HAP-1 (cell line): ENCODE results near the gene GABRP.

Experiments used
- DNase-seq, 2 experiments: peaks; one replicate each; pipeline ENCODE4 v3.0.0-alpha.2; 2016 to 2020; ENCODE audit warnings: low spot score in 2 of 2
- H3K27me3 ChIP-seq: fragments of 250-450 bp; sonication (Bioruptor Pico); 2 replicates; pipeline ENCODE4 v1.5.1; 2020; ENCODE audit warnings: low read depth, mild to moderate bottlenecking, moderate library complexity
- H3K36me3 ChIP-seq: fragments of 250-450 bp; sonication (Bioruptor Pico); replicated peaks from 2 replicates; pipeline ENCODE4 v1.5.1; 2020; ENCODE audit warnings: mild to moderate bottlenecking
- H3K4me1 ChIP-seq: fragments of 250-450 bp; sonication (Bioruptor Pico); 2 replicates; pipeline ENCODE4 v1.5.1; 2020; ENCODE audit warnings: mild to moderate bottlenecking
- H3K4me3 ChIP-seq: fragments of 250-450 bp; sonication (Bioruptor Pico); 2 replicates; pipeline ENCODE4 v1.5.1; 2020; ENCODE audit warnings: mild to moderate bottlenecking, moderate library complexity
- H3K9me3 ChIP-seq: fragments of 250-450 bp; sonication (Bioruptor Pico); 2 replicates; pipeline ENCODE4 v1.5.1; 2020; ENCODE audit warnings: mild to moderate bottlenecking, moderate library complexity
- in situ Hi-C: fragments of 300-500 bp; cut with MboI; formaldehyde crosslinking; loops from 3 replicates; pipeline ENCODE4 v1.14.3; 2020; ENCODE audit warnings: low sequenced_read_pairs, inconsistent platforms, mixed read lengths

Gene GABRP, protein sequence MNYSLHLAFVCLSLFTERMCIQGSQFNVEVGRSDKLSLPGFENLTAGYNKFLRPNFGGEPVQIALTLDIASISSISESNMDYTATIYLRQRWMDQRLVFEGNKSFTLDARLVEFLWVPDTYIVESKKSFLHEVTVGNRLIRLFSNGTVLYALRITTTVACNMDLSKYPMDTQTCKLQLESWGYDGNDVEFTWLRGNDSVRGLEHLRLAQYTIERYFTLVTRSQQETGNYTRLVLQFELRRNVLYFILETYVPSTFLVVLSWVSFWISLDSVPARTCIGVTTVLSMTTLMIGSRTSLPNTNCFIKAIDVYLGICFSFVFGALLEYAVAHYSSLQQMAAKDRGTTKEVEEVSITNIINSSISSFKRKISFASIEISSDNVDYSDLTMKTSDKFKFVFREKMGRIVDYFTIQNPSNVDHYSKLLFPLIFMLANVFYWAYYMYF

GRCh38 chr5:170783498-170784247 is at the start of gene GABRP:
GABRP (plus strand) TSS chr5:170783725; CDS start chr5:170788616, 4,891 bp downstream.
- Histone ChIP-seq H3K4me1 (no peaks in the 10 kb centered on the region), H3K36me3 (no peaks in the 10 kb centered on the region), H3K27me3 (no peaks in the 10 kb centered on the region), H3K4me3 (no peak within 1 kb of the TSS), H3K9me3 (no peaks in the 10 kb centered on the region)
- no peak for DNase-seq
- in situ Hi-C loops: no loop called here

DNA sequence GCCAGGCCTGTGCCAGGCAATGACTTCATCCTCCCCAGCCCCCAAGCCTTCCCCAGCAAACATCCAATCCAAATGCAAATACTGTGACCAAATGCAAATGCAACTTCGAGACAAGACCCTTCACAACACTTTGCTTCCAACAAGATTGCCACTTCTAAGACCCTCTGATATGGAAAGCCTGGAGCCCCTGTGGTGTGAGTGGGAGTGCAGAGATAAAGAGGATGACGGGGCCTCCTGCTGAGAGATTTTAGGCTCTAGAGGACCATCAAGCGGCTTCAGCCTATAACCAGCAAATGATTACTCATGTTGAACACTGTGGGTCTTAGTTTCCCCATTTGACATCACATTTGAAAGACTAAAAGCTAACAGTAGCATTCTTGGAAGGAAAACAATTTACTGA is 46.6 kb upstream of the GABRP start:
- Histone ChIP-seq H3K27me3 (no peaks in the 10 kb centered on the region), H3K9me3 (no peaks in the 10 kb centered on the region), H3K4me3 (no peak overlapping the region), H3K36me3 (no peaks in the 10 kb centered on the region), H3K4me1 (no peaks in the 10 kb centered on the region)
- in situ Hi-C loops: no loop called here
- DNase-seq: no peak

DNA sequence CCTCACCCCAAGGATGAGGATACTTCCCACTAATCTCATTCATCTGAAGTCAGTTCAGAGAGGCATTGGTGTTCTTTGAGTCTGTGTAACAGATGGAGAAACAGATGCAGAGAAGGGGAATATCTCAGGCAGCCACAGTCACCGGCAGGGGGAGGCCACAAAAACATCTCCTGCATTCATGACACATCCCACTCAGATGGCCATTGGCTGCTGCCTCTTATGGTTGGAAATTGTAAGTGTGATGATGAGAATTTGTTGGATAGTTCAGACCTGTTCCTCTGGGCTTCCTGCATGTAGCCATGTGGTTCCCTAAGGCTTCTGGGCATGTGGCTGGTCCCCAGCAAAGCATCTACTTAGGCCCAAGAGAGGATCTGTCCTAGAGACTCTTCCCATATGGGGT is 45.9 kb upstream of the GABRP start:
- no peak overlapping the region for H3K4me3 ChIP-seq
- no peaks in the 10 kb centered on the region for H3K4me1 ChIP-seq
- no peaks in the 10 kb centered on the region for H3K36me3 ChIP-seq
- H3K9me3 ChIP-seq: no peaks in the 10 kb centered on the region
- no peaks in the 10 kb centered on the region for H3K27me3 ChIP-seq
- in situ Hi-C loops: no loop called here
- no peak for DNase-seq

DNA sequence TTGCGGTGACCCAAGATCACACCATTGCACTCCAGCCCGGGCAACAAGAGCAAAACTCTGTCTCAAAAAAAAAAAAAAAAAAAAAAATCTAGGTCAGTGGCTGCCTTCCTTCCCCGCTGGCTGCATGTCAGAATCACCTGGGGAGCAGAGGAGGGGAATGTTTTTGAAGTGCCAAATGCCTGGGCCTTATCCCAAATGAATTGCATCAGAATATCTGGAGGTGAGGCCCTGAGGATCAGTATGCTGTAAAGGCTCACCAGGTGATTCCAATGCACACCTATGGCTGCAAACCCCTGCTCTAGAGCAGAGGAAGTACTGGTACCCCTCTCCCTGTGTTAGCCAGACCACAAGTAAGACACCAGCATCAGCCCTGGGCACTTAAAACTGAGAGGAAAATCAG is 44.7 kb upstream of the GABRP start:
- in situ Hi-C loops: no loop called here
- H3K4me3 ChIP-seq: no peak overlapping the region
- H3K36me3 ChIP-seq: no peaks in the 10 kb centered on the region
- no peaks in the 10 kb centered on the region for H3K4me1 ChIP-seq
- no peaks in the 10 kb centered on the region for H3K9me3 ChIP-seq
- no peak for DNase-seq
- no peaks in the 10 kb centered on the region; the same call in 1 of the 2 replicates for H3K27me3 ChIP-seq

GRCh38 chr5:170739446-170739845 is 44.1 kb upstream of the GABRP start:
- H3K9me3 ChIP-seq: no peaks in the 10 kb centered on the region
- no peaks in the 10 kb centered on the region for H3K36me3 ChIP-seq
- peaks cover 4% of the 10 kb centered on the region for H3K27me3 ChIP-seq
- H3K4me1 ChIP-seq: peaks cover 3% of the 10 kb centered on the region; the same call in 1 of the 2 replicates
- no peak for DNase-seq
- in situ Hi-C loops: no loop called here
- H3K4me3 ChIP-seq: no peak overlapping the region

- no peak for DNase-seq
- in situ Hi-C loops: loop anchor here (10.0 kb wide), 1 partner anchor 594 kb away; no protein-coding TSS in a partner anchor
- H3K9me3 ChIP-seq: no peaks in the 10 kb centered on the region
- peaks cover 3% of the 10 kb centered on the region; the same call in 1 of the 2 replicates for H3K4me1 ChIP-seq
- no peaks in the 10 kb centered on the region for H3K36me3 ChIP-seq
- H3K4me3 ChIP-seq: no peak overlapping the region
- H3K27me3 ChIP-seq: peaks cover 5% of the 10 kb centered on the region
Observed at GRCh38 chr5:170740551-170741205, 42.8 kb upstream of the GABRP start.

- in situ Hi-C loops: loop anchor here (10.0 kb wide), 1 partner anchor 593 kb away; no protein-coding TSS in a partner anchor
- H3K27me3 ChIP-seq: peaks cover 5% of the 10 kb centered on the region
- DNase-seq: no peak
Observed at GRCh38 chr5:170741801-170742200, 41.7 kb upstream of the GABRP start.

DNA sequence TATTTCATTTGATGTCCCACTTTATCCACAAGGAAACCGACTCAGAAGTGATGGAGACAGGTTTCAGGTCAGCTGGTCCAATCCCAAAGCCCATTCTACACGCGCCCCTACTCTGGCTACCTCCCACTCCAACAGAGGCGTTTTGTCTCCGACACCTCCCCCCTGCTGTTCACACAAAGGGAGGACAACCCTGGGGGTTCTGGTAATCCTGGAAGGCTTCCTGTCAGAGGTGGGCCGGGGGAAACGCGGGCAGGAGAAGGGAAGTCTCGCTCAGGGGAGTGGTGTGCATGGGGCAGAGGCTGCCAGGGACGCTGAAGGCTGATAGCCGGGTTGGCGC is 39.7 kb upstream of the GABRP start:
- H3K36me3 ChIP-seq: no peaks in the 10 kb centered on the region
- in situ Hi-C loops: loop anchor here (10.0 kb wide), 1 partner anchor 591 kb away; no protein-coding TSS in a partner anchor
- peaks cover 3% of the 10 kb centered on the region; the same call in 1 of the 2 replicates for H3K4me1 ChIP-seq
- H3K27me3 ChIP-seq: peaks cover 5% of the 10 kb centered on the region
- no peak for DNase-seq
- H3K4me3 ChIP-seq: no peak overlapping the region
- H3K9me3 ChIP-seq: no peaks in the 10 kb centered on the region

More at GRCh38 chr5:170741801-170742200, 41.7 kb upstream of the GABRP start:
- no peaks in the 10 kb centered on the region for H3K36me3 ChIP-seq
- H3K4me3 ChIP-seq: no peak overlapping the region
- peaks cover 3% of the 10 kb centered on the region; the same call in 1 of the 2 replicates for H3K4me1 ChIP-seq
- H3K9me3 ChIP-seq: no peaks in the 10 kb centered on the region

DNA sequence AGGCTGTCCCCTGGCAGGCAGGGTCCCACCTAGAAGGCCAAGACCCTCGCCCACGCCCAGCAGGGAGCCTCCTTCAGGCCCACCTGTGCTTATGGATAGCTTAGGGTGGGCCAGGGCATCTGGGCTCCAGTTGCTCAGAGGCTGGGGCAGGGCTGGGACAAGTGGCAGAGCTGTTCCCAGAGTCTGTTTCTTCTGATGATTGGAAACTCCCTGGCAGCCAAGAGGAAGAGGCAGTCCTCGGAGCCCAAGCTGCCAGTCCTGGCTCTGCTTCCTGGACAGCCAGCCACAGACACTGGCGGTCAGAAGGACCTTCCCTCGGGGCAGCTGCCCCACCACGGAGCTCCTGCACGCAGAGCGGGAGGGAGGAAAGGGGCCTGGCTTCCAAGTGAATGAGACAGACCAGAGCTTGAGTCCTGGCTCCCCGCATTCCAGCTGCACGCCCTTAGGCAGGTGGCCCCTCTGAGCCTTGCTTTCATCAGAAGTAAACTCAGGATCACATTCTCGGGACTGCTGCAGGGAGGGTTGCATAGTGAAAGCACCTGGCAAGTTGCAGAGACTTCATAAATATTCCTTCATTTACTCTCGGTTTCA is 37.9 kb upstream of the GABRP start:
- peaks cover 3% of the 10 kb centered on the region; the same call in 1 of the 2 replicates for H3K4me1 ChIP-seq
- no peak for DNase-seq
- H3K36me3 ChIP-seq: no peaks in the 10 kb centered on the region
- in situ Hi-C loops: loop anchor here (10.0 kb wide), 1 partner anchor 589 kb away; no protein-coding TSS in a partner anchor
- H3K4me3 ChIP-seq: no peak overlapping the region
- no peaks in the 10 kb centered on the region for H3K9me3 ChIP-seq
- peaks cover 12% of the 10 kb centered on the region for H3K27me3 ChIP-seq

- Histone ChIP-seq H3K9me3 (no peaks in the 10 kb centered on the region), H3K4me1 (peaks cover 3% of the 10 kb centered on the region; the same call in 1 of the 2 replicates), H3K27me3 (peaks cover 12% of the 10 kb centered on the region), H3K36me3 (no peaks in the 10 kb centered on the region), H3K4me3 (no peak overlapping the region)
- in situ Hi-C loops: loop anchor here (10.0 kb wide), 1 partner anchor 588 kb away; no protein-coding TSS in a partner anchor
- DNase-seq: no peak
Observed at GRCh38 chr5:170746075-170746960, 37.2 kb upstream of the GABRP start.

GRCh38 chr5:170746961-170747340 is 36.6 kb upstream of the GABRP start:
- H3K36me3 ChIP-seq: no peaks in the 10 kb centered on the region
- H3K9me3 ChIP-seq: no peaks in the 10 kb centered on the region
- peaks cover 3% of the 10 kb centered on the region; the same call in 1 of the 2 replicates for H3K4me1 ChIP-seq
- peaks cover 12% of the 10 kb centered on the region for H3K27me3 ChIP-seq
- no peak for DNase-seq
- H3K4me3 ChIP-seq: no peak overlapping the region
- in situ Hi-C loops: loop anchor here (10.0 kb wide), 1 partner anchor 588 kb away; no protein-coding TSS in a partner anchor

DNA sequence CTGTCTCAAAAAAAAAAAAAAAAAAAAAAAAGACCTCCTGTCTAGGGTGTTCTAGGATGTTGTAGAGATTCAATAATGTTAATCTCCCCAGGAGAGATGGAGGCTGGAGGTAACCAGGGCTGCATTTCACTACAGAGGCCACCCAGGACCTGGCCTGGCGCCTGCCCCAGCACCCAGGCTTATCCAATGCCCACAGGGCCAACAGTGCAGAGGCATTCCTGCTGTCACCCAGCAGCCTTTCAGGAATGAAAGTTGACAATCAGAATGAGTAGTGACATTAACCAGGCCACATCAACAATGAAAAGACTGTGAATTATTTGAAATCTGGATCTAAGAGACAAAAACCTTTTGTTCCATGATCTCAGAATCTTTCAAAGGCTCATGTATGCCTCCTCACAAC is 36.2 kb upstream of the GABRP start:
- Histone ChIP-seq H3K27me3 (peaks cover 12% of the 10 kb centered on the region), H3K36me3 (no peaks in the 10 kb centered on the region), H3K4me1 (peaks cover 3% of the 10 kb centered on the region; the same call in 1 of the 2 replicates), H3K9me3 (no peaks in the 10 kb centered on the region), H3K4me3 (no peak overlapping the region)
- DNase-seq: no peak
- in situ Hi-C loops: loop anchor here (10.0 kb wide), 1 partner anchor 587 kb away; no protein-coding TSS in a partner anchor
